Measurements from ENCODE around the gene ACOT7. TPM values are rescaled to one million over a fixed set of nuclear protein-coding genes. Genes with fewer than 3 reads are reported as not detected.

The ACOT7 gene
- total RNA-seq, 1 experiment from 2014 or later = 70.2 TPM

DNA sequence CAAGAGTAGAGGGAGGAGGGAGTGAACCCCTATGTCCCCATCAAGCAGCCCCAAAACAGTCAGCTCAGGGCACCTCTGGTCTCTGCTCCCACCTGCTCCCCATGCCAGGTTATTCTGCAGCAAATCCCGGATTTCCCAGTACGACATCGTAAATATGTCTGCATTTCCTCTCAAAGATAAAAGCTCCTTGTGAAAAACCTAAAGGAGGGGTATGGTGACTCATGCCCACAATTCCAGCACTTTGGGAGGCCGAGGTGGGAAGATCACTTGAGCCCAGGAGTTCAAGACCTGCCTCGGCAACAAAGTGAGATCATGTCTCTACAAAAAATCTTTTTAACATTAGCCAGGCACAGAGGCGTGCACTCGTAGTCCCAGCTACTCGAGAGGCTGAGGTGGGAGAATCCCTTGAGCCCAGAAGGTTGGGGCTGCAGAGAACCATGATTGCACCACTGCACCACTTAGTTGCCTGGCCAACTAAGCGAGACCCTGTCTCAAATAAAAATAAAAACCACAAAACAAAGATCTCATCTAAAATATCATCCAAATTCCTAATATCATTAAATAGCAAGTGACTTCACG is 7.1 kb downstream of the ACOT7 start:
- peak overlapping the region; percentile 85 for H3K4me2 ChIP-seq
- H3K79me2 ChIP-seq (ENCODE audit: low read depth) = peaks cover 45% of the 10 kb centered on the region
- H3K9me2 ChIP-seq (ENCODE audit: insufficient read depth) = no peaks in the 10 kb centered on the region
- H3F3A ChIP-seq (ENCODE audit: insufficient read depth, low read depth) = peaks cover 25% of the 10 kb centered on the region; the same call in 1 of the 2 replicates
- peak overlapping the region; percentile 50; the same call in 1 of the 2 replicates for H3K4me3 ChIP-seq
- POLR2A ChIA-PET (ENCODE audit: unreplicated experiment) = interaction anchor here (0.5 to 0.7 kb wide), 6 partner anchors 26 to 214 kb away, joined by 3 to 8 read pairs (median 4); no protein-coding TSS in a partner anchor
- H3K36me3 ChIP-seq (ENCODE audit: low read depth) = no peaks in the 10 kb centered on the region
- intact Hi-C loops (cut with micrococcal nuclease; ENCODE audit: unreplicated experiment) = no loop called here
- CTCF ChIA-PET = interaction anchor here (0.6 to 1.3 kb wide), 2 partner anchors 15 to 28 kb away, joined by 3 read pairs; no protein-coding TSS in a partner anchor
- TF ChIP-seq, protein P1, sequence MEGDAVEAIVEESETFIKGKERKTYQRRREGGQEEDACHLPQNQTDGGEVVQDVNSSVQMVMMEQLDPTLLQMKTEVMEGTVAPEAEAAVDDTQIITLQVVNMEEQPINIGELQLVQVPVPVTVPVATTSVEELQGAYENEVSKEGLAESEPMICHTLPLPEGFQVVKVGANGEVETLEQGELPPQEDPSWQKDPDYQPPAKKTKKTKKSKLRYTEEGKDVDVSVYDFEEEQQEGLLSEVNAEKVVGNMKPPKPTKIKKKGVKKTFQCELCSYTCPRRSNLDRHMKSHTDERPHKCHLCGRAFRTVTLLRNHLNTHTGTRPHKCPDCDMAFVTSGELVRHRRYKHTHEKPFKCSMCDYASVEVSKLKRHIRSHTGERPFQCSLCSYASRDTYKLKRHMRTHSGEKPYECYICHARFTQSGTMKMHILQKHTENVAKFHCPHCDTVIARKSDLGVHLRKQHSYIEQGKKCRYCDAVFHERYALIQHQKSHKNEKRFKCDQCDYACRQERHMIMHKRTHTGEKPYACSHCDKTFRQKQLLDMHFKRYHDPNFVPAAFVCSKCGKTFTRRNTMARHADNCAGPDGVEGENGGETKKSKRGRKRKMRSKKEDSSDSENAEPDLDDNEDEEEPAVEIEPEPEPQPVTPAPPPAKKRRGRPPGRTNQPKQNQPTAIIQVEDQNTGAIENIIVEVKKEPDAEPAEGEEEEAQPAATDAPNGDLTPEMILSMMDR (conservative IDR thresholded peaks at IDR 0.05) = no peak
- TF ChIP-seq EZH2 (IDR thresholded peaks at IDR 0.05; ENCODE audit: low read depth) = no peak
- no peaks in the 10 kb centered on the region for H3K27me3 ChIP-seq (ENCODE audit: insufficient read depth, low read depth)
- H2AFZ ChIP-seq = no peak overlapping the region
- peak in 1 of 2 experiments; percentile 15 for DNase-seq
- H4K20me1 ChIP-seq (ENCODE audit: insufficient read depth) = no peaks in the 10 kb centered on the region
- H3K9me3 ChIP-seq (ENCODE audit: insufficient read depth, low read depth) = no peaks in the 10 kb centered on the region
- BruUV-seq (replicated peaks) = TSS peak; percentile 93
- H3K27ac ChIP-seq = peak overlapping the region; percentile 84
- peaks cover 17% of the 10 kb centered on the region for H3K4me1 ChIP-seq (replicated peaks; ENCODE audit: insufficient read depth)

GRCh38 chr1:6385488-6386191 is 7.9 kb downstream of the ACOT7 start:
- BruUV-seq (replicated peaks) = no TSS peak
- Histone ChIP-seq H3K27me3 (ENCODE audit: insufficient read depth, low read depth) (no peaks in the 10 kb centered on the region), H3K9me3 (ENCODE audit: insufficient read depth, low read depth) (no peaks in the 10 kb centered on the region), H3K36me3 (ENCODE audit: low read depth) (no peaks in the 10 kb centered on the region), H3K4me2 (peak overlapping the region; percentile 85), H4K20me1 (ENCODE audit: insufficient read depth) (no peaks in the 10 kb centered on the region), H2AFZ (peak overlapping the region; percentile 55; the same call in 1 of the 2 replicates), H3F3A (ENCODE audit: insufficient read depth, low read depth) (peaks cover 25% of the 10 kb centered on the region), H3K4me3 (peak overlapping the region; percentile 50; the same call in 1 of the 2 replicates), H3K4me1 (replicated peaks; ENCODE audit: insufficient read depth) (peaks cover 17% of the 10 kb centered on the region), H3K9me2 (ENCODE audit: insufficient read depth) (no peaks in the 10 kb centered on the region), H3K79me2 (ENCODE audit: low read depth) (peaks cover 36% of the 10 kb centered on the region), H3K27ac (peak overlapping the region; percentile 84)
- peak; percentile 89 to 92 for DNase-seq
- ChIA-PET CTCF (interaction anchor here (0.6 to 1.3 kb wide), 2 partner anchors 14 to 27 kb away, joined by 3 read pairs; no protein-coding TSS in a partner anchor), POLR2A (ENCODE audit: unreplicated experiment) (interaction anchor here (0.5 to 0.7 kb wide), 4 partner anchors 28 to 214 kb away, joined by 3 to 8 read pairs (median 4); no protein-coding TSS in a partner anchor)
- intact Hi-C loops (cut with micrococcal nuclease; ENCODE audit: unreplicated experiment) = loop anchor here (1.0 kb wide), 1 partner anchor 22 kb away; no protein-coding TSS in a partner anchor
- TF ChIP-seq, protein P1 (conservative IDR thresholded peaks at IDR 0.05) = no peak
- no peak for TF ChIP-seq EZH2 (IDR thresholded peaks at IDR 0.05; ENCODE audit: low read depth)

GRCh38 chr1:6384962-6385361 is 8.6 kb downstream of the ACOT7 start:
- H3K27me3 ChIP-seq (ENCODE audit: insufficient read depth, low read depth) = no peaks in the 10 kb centered on the region
- no peaks in the 10 kb centered on the region for H4K20me1 ChIP-seq (ENCODE audit: insufficient read depth)
- intact Hi-C loops (cut with micrococcal nuclease; ENCODE audit: unreplicated experiment) = loop anchor here (1.0 kb wide), 1 partner anchor 22 kb away; no protein-coding TSS in a partner anchor
- peaks cover 17% of the 10 kb centered on the region for H3K4me1 ChIP-seq (replicated peaks; ENCODE audit: insufficient read depth)
- peak overlapping the region; percentile 50; the same call in 1 of the 2 replicates for H3K4me3 ChIP-seq
- H3K9me2 ChIP-seq (ENCODE audit: insufficient read depth) = no peaks in the 10 kb centered on the region
- no peak for TF ChIP-seq EZH2 (IDR thresholded peaks at IDR 0.05; ENCODE audit: low read depth)
- TF ChIP-seq, protein P1 (conservative IDR thresholded peaks at IDR 0.05) = no peak
- H3K27ac ChIP-seq = peak overlapping the region; percentile 84
- no peak overlapping the region for H2AFZ ChIP-seq
- ChIA-PET POLR2A (ENCODE audit: unreplicated experiment) (no interaction called here), CTCF (interaction anchor here (1.2 to 1.3 kb wide), 2 partner anchors 22 to 26 kb away, joined by 3 read pairs; no protein-coding TSS in a partner anchor)
- H3K4me2 ChIP-seq = peak overlapping the region; percentile 85
- H3F3A ChIP-seq (ENCODE audit: insufficient read depth, low read depth) = peaks cover 25% of the 10 kb centered on the region
- BruUV-seq (replicated peaks) = TSS peak; percentile 15
- H3K36me3 ChIP-seq (ENCODE audit: low read depth) = no peaks in the 10 kb centered on the region
- no peaks in the 10 kb centered on the region for H3K9me3 ChIP-seq (ENCODE audit: insufficient read depth, low read depth)
- peak in 1 of 2 experiments; percentile 15 for DNase-seq
- H3K79me2 ChIP-seq (ENCODE audit: low read depth) = peaks cover 30% of the 10 kb centered on the region
